ENCODE results near the gene RADIL.

The RADIL gene

DNA sequence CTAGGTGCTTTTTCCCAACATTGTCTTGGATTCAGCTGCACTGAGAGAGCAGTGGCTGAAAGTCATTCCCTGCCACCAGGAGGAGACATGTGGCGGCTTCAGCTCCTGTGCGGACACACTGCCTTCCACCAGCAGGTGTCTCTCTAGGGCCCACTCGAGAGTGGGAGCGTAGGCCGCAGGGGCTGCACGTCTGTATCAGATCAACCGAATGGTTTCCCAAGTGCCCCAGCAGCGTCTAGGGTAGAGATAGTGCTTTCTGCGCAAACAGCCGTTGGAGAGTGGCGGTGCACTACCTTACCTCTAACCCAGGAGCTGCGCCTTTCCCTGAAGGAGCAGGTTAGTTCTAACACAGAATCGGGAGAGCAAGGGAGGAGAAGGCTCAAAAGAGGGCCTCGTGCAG lies 53.3 kb downstream of the RADIL start:
- H3K4me3 ChIP-seq (replicated peaks; ENCODE audit: low read depth, low read length) = no peak overlapping the region
- peak; percentile 92 for TF ChIP-seq CTCF (IDR thresholded peaks at IDR 0.05; ENCODE audit: low read length, missing control alignments)
- DNase-seq (ENCODE audit: low read depth) = peak; percentile 74

DNA sequence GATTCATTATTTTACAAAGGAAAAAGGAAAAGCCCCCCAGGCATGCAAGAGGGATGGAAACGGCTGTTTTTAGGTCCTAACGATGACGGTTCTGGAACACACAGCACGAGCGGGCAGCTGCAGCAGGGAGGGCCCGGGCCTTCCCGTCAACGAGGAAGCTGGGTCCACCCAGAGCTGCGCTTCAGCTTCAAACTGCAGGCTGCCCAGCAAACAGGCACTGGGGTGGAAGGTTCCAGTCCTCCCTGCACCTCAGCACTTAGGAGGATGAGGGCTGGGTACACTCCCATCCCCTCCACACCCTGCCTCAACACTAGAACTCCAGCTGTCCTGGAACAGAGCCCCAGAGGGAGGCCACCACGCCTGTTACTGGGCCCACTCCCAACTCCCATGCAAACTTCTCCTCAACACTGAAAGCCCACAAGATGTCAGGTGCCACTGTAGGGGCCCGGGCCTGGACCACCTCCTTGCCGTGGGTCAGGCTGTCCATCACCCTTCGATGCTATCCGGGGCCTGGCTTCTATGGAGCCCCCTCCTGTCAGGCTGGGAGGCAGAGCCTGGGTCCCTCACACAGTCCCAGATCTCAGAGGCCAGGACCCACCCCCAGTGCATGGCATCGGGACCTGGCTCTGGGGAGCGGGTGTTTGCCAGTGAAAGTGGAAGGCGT lies 54.7 kb downstream of the RADIL start:
- TF ChIP-seq CTCF (IDR thresholded peaks at IDR 0.05; ENCODE audit: low read length, missing control alignments) = no peak
- no peak for DNase-seq (ENCODE audit: low read depth)
- H3K4me3 ChIP-seq (replicated peaks; ENCODE audit: low read depth, low read length) = no peak overlapping the region

- no peak overlapping the region for H3K4me3 ChIP-seq (replicated peaks; ENCODE audit: low read depth, low read length)
- TF ChIP-seq CTCF (IDR thresholded peaks at IDR 0.05; ENCODE audit: low read length, missing control alignments) = no peak
- DNase-seq (ENCODE audit: low read depth) = no peak
Observed at GRCh38 chr7:4825081-4825480, 58.4 kb downstream of the RADIL start.

DNA sequence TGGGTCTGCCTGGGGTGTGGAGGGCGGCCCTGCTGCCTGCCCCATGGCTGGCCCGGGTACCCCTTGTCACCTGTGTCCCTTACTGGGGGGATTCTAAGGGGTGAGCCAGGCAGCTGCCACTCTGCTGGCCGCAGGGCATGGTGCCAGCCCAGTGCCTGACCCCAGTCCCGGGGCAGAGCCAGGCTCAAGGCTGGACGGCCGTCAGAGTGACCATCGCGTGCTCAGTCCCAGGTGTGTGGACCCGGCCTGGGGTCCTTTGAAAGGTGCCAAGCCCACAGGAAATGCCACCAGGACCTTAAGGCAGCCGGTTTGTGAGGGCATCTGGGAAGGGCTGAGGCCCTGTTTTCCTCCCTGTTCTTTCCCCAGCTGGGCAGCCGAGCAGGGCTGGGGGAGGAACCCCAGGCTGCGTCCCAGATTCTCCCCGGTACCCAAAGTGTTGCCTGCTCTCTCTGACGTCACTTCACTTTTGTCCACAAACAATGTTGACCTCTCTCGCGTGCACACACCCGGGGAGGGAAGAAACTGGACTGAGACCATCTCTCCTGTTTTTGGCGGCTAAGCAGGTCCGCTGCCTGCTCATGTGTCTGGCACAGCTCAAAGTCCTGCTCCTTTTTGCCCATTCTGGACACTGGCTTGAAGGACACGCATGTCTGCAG lies 59.3 kb downstream of the RADIL start:
- H3K4me3 ChIP-seq (replicated peaks; ENCODE audit: low read depth, low read length) = no peak overlapping the region
- no peak for TF ChIP-seq CTCF (IDR thresholded peaks at IDR 0.05; ENCODE audit: low read length, missing control alignments)
- no peak for DNase-seq (ENCODE audit: low read depth)

DNA sequence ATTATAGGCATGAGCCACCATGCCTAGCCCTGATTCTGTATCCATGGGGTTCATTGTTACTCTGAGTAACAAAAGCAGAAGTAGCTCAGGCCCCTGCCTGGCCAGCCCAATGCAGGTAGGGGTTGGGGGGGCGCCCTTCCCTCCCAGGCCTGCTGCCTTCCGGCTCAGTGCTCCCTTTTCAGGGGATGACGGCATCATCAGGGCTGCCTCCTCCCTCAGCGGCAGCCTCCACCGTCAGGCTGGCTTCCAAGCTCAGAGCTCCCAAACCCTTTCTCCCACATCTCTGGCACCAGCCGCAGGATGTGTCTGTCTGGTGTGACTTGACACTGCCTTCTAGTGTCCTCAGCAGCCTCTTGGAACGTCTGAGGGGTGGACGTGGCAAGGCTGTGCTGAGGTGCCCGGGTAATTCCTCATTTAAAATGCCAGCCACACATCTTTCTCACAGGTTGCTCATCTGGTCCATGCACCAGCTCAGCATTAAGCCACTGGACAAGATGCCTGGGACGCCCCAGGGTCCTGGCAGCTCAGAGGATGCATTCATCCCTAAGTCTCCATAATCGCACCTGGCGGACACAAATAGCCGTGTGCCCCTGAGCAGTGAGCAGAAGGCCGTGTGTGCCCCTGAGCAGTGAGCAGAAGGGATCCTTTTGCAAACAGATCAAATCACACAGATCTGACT lies 59.9 kb downstream of the RADIL start:
- DNase-seq (ENCODE audit: low read depth) = no peak
- no peak overlapping the region for H3K4me3 ChIP-seq (replicated peaks; ENCODE audit: low read depth, low read length)
- TF ChIP-seq CTCF (IDR thresholded peaks at IDR 0.05; ENCODE audit: low read length, missing control alignments) = no peak

GRCh38 chr7:4822677-4823076 lies 60.8 kb downstream of the RADIL start:
- TF ChIP-seq CTCF (IDR thresholded peaks at IDR 0.05; ENCODE audit: low read length, missing control alignments) = no peak
- H3K4me3 ChIP-seq (replicated peaks; ENCODE audit: low read depth, low read length) = no peak overlapping the region
- DNase-seq (ENCODE audit: low read depth) = no peak
